ENCODE data around the gene PF4V1. TPM values are rescaled to one million over a fixed set of nuclear protein-coding genes. Genes with fewer than 3 reads are reported as not detected.

Gene PF4V1
- total and polyA plus RNA-seq, 9 of the 15 experiments (the other 6 are each of a cell fraction or from before 2014, with no cell fraction given): not detected

- Histone ChIP-seq H3K9me3 (replicated peaks; ENCODE audit: control insufficient read depth, insufficient read depth, low read depth, low read length) (no peaks in the 10 kb centered on the region), H3K9ac (ENCODE audit: insufficient read depth in 1 of 2, low read depth in 2 of 2, low read length in 2 of 2) (no peak overlapping the region), H3K4me3 (no peak overlapping the region), H2AFZ (ENCODE audit: low read depth, low read length) (no peak overlapping the region), H3K27me3 (ENCODE audit: control insufficient read depth in 2 of 2, insufficient read depth in 2 of 2, low read length in 2 of 2) (no peaks in the 10 kb centered on the region), H3K4me2 (ENCODE audit: insufficient read depth, low read length) (no peak overlapping the region), H3K27ac (ENCODE audit: extremely low read depth, low read depth, low read length) (no peak overlapping the region), H3K36me3 (ENCODE audit: control insufficient read depth, insufficient read depth, low read length) (no peaks in the 10 kb centered on the region), H3K79me2 (ENCODE audit: control insufficient read depth, insufficient read depth, low read length) (no peaks in the 10 kb centered on the region), H4K20me1 (replicated peaks; ENCODE audit: control insufficient read depth, insufficient read depth, low read length) (no peaks in the 10 kb centered on the region), H3K4me1 (replicated peaks in 1 of 2; ENCODE audit: control insufficient read depth in 2 of 2, insufficient read depth in 2 of 2, low read length in 2 of 2) (no peaks in the 10 kb centered on the region), H3K9me1 (ENCODE audit: control insufficient read depth, insufficient read depth, low read length) (no peaks in the 10 kb centered on the region)
- FAIRE-seq (no peak), ATAC-seq (no peak), DNase-seq (ENCODE audit: extremely low read depth in 1 of 4, low spot score in 3 of 4) (no peak)
- intact Hi-C loops (cut with micrococcal nuclease): no loop called here
- no TSS peak for BruUV-seq (replicated peaks)
- CTCF ChIA-PET (ENCODE audit: low intra/inter-chr PET ratio): interaction anchor here (0.6 kb wide), 1 partner anchor 25 kb away, joined by 4 read pairs; no protein-coding TSS in a partner anchor
- no peak for TF ChIP-seq PRMT5 (CRISPR knock-in tag; IDR thresholded peaks at IDR 0.05)
- TF ChIP-seq MECOM (CRISPR knock-in tag; IDR thresholded peaks at IDR 0.05): no peak
- TF ChIP-seq NONO (IDR thresholded peaks at IDR 0.05; ENCODE audit: low read depth in 2 of 2, low read length in 1 of 2): no peak
- TF ChIP-seq MYNN (IDR thresholded peaks at IDR 0.05): no peak
- TF ChIP-seq MYNN (CRISPR knock-in tag; IDR thresholded peaks at IDR 0.05): no peak
- in situ Hi-C loops (cut with MboI): no loop called here
- WGBS (ENCODE audit: insufficient coverage, low coverage, missing lambda C conversion rate): 23% methylated on average over 3 of the region's 3 CpGs
- POLR2A ChIA-PET: no interaction called here
These were observed 39.9 kb downstream of the PF4V1 start for GRCh38 chr4:73892966-73893365.

- Histone ChIP-seq H3K9me1 (ENCODE audit: control insufficient read depth, insufficient read depth, low read length) (no peaks in the 10 kb centered on the region), H3K4me1 (replicated peaks in 1 of 2; ENCODE audit: control insufficient read depth in 2 of 2, insufficient read depth in 2 of 2, low read length in 2 of 2) (no peaks in the 10 kb centered on the region), H3K4me3 (no peak overlapping the region), H3K27ac (ENCODE audit: extremely low read depth, low read depth, low read length) (no peak overlapping the region), H3K9ac (ENCODE audit: insufficient read depth in 1 of 2, low read depth in 2 of 2, low read length in 2 of 2) (no peak overlapping the region), H3K79me2 (ENCODE audit: control insufficient read depth, insufficient read depth, low read length) (no peaks in the 10 kb centered on the region), H2AFZ (ENCODE audit: low read depth, low read length) (no peak overlapping the region), H3K36me3 (ENCODE audit: control insufficient read depth, insufficient read depth, low read length) (no peaks in the 10 kb centered on the region), H3K27me3 (ENCODE audit: control insufficient read depth in 2 of 2, insufficient read depth in 2 of 2, low read length in 2 of 2) (no peaks in the 10 kb centered on the region), H4K20me1 (replicated peaks; ENCODE audit: control insufficient read depth, insufficient read depth, low read length) (no peaks in the 10 kb centered on the region), H3K9me3 (replicated peaks; ENCODE audit: control insufficient read depth, insufficient read depth, low read depth, low read length) (no peaks in the 10 kb centered on the region), H3K4me2 (ENCODE audit: insufficient read depth, low read length) (no peak overlapping the region)
- DNase-seq (ENCODE audit: extremely low read depth in 1 of 4, low spot score in 3 of 4) (no peak), FAIRE-seq (no peak), ATAC-seq (no peak)
- 6% methylated on average over 2 of the region's 2 CpGs for WGBS (ENCODE audit: insufficient coverage, low coverage, missing lambda C conversion rate)
- CTCF ChIA-PET (ENCODE audit: low intra/inter-chr PET ratio): no interaction called here
- in situ Hi-C loops (cut with MboI) (no loop called here), intact Hi-C loops (cut with micrococcal nuclease) (no loop called here)
- POLR2A ChIA-PET: no interaction called here
- TF ChIP-seq ZNF224 (CRISPR knock-in tag; IDR thresholded peaks at IDR 0.05) (no peak), ZNF609 (CRISPR knock-in tag; IDR thresholded peaks at IDR 0.05; ENCODE audit: borderline replicate concordance) (no peak)
- no TSS peak for BruUV-seq (replicated peaks)
These were observed 40.9 kb downstream of the PF4V1 start for GRCh38 chr4:73894001-73894400.
